SK-N-MC (cell line): Measurements from ENCODE around the gene BHMT2.

Experiments used
- FOXP2 ChIP-seq: optimal IDR thresholded peaks from 2 replicates; pipeline ENCODE3; 2011; ENCODE audit warnings: mild to moderate bottlenecking, moderate library complexity; ENCODE audit not compliant: insufficient read depth; ENCODE audit errors: extremely low read length, control extremely low read depth
- POLR2AphosphoS5 ChIP-seq: IDR thresholded peaks from 2 replicates; pipeline ENCODE4 v1.6.1; 2012; ENCODE audit warnings: mild to moderate bottlenecking, low read depth, low read length, borderline replicate concordance

DNA sequence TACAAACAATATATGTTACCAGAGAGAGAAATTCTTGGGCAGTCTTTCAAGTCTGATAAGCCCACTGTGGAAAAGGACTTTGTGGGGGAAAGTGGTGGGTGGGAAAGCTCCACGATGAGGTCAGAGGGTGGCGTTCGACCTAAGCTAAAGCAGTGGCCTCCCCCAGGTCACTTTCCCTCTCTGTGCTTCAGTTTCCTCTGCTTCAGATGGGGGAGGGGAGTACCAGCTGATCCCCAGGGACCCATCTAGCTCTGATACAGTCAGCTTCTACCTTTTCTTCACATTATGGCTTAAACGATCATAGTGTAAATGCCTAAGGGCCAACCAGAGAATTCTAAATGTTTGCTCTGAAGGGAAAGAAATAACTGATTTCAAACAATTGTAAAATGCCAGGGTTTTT lies 47.8 kb upstream of the BHMT2 start:
- TF ChIP-seq POLR2AphosphoS5 (no peak), FOXP2 (no peak)
